Panc1 (cell line): ENCODE measurements around the gene DEPP1. TPM values are rescaled to one million over a fixed set of nuclear protein-coding genes. Genes with fewer than 3 reads are reported as not detected.

Experiments used
- ATAC-seq: fragments of 200-7000 bp; cut with Tn5 transposase; 2 replicates; pipeline ENCODE4 v1.9.1; 2020; ENCODE audit warnings: mild to moderate bottlenecking, moderate library complexity
- BruUV-seq: library from RNA; stranded (reverse); fragments of 400-500 nt; replicated peaks from 2 replicates; lab custom pipeline; 2021; lab: Mats Ljungman, UMichigan
- CTCF ChIA-PET: fragments of 300-600 bp; sonication (Branson Sonifier 250); formaldehyde crosslinking; loops from one replicate; lab custom pipeline; 2022; ENCODE audit warnings: antibody characterized with exemption; lab: Charles Lee
- POLR2A ChIA-PET: fragments of 300-600 bp; sonication (Branson Sonifier 250); formaldehyde crosslinking; loops from one replicate; lab custom pipeline; 2022; ENCODE audit warnings: antibody characterized with exemption; lab: Charles Lee
- DNase-seq: peaks from one replicate; pipeline ENCODE4 v3.0.0-alpha.2; 2010; ENCODE audit warnings: low read depth, low spot score
- H3K27ac ChIP-seq: 2 replicates; pipeline ENCODE4 v1.5.1; 2011; ENCODE audit warnings: mild to moderate bottlenecking, low read length, inconsistent platforms
- H3K27me3 ChIP-seq: fragments of 200-500 bp; sonication (Bioruptor generic); 2 replicates; pipeline ENCODE4 v1.6.0; 2014; ENCODE audit warnings: low read length, inconsistent platforms; ENCODE audit not compliant: control insufficient read depth, insufficient read depth
- H3K36me3 ChIP-seq: fragments of 200-500 bp; sonication (Bioruptor generic); 2 replicates; pipeline ENCODE4 v1.5.1; 2014; ENCODE audit warnings: inconsistent platforms, mild to moderate bottlenecking, low read length, moderate library complexity; ENCODE audit not compliant: control insufficient read depth, insufficient read depth
- H3K4me1 ChIP-seq: 2 replicates; pipeline ENCODE4 v1.5.1; 2011; ENCODE audit warnings: inconsistent platforms, mild to moderate bottlenecking, low read length, moderate library complexity; ENCODE audit not compliant: control insufficient read depth, insufficient read depth
- H3K4me3 ChIP-seq, 2 experiments: 2 replicates each; pipeline ENCODE4 v1.5.1; 2011 to 2012; ENCODE audit warnings: low read depth in 2 of 2, low read length in 2 of 2, mild to moderate bottlenecking in 2 of 2, inconsistent platforms in 1 of 2, moderate library complexity in 1 of 2
- H3K9me3 ChIP-seq: fragments of 200-500 bp; sonication (Bioruptor generic); 2 replicates; pipeline ENCODE4 v1.5.1; 2014; ENCODE audit warnings: low read depth, mild to moderate bottlenecking, inconsistent platforms, low read length, moderate library complexity; ENCODE audit not compliant: control insufficient read depth, insufficient read depth
- POLR2AphosphoS5 ChIP-seq: IDR thresholded peaks from 2 replicates; pipeline ENCODE4 v1.6.1; 2012; ENCODE audit warnings: mild to moderate bottlenecking, low read depth, low read length, moderate library complexity
- SIN3A ChIP-seq: IDR thresholded peaks from 2 replicates; pipeline ENCODE4 v1.6.1; 2012; ENCODE audit warnings: low read depth, mild to moderate bottlenecking, low read length, moderate library complexity, borderline replicate concordance; ENCODE audit not compliant: insufficient read depth
- TCF7L2 ChIP-seq: IDR thresholded peaks from 2 replicates; pipeline ENCODE4 v1.6.1; 2011; ENCODE audit warnings: mild to moderate bottlenecking, low read depth, low read length, inconsistent platforms
- in situ Hi-C: cut with HindIII; loops from 2 replicates; pipeline ENCODE4 v1.10.0; 2016; ENCODE audit warnings: low sequenced_read_pairs, low pct_unique_long_range_greater_than_20kb
- intact Hi-C: fragments of 100-400 bp; cut with micrococcal nuclease; formaldehyde crosslinking; loops from one replicate; pipeline ENCODE4 v1.10.0; 2022; ENCODE audit not compliant: unreplicated experiment
- total RNA-seq: library from RNA; stranded (reverse); gene quantifications from one replicate; pipeline ENCODE4 v1.2.1, GENCODE V29; 2021; ENCODE audit not compliant: unreplicated experiment
- TF ChIP-seq, protein P1 (sequence below): fragments of 450-650 bp; IDR thresholded peaks from 2 replicates; pipeline ENCODE4 v1.5.1; 2017; ENCODE audit warnings: mild to moderate bottlenecking
- TF ChIP-seq, protein P2 (sequence below), 2 experiments: IDR thresholded peaks; 2 replicates each; pipeline ENCODE4 v1.6.1; 2011 to 2012; ENCODE audit warnings: low read depth in 2 of 2, control low read depth in 1 of 2, low read length in 1 of 2, mild to moderate bottlenecking in 1 of 2, moderate library complexity in 1 of 2; ENCODE audit not compliant: insufficient read depth in 1 of 2

The DEPP1 gene
- total RNA-seq, 1 experiment from 2014 or later, result 16.6 TPM

DNA sequence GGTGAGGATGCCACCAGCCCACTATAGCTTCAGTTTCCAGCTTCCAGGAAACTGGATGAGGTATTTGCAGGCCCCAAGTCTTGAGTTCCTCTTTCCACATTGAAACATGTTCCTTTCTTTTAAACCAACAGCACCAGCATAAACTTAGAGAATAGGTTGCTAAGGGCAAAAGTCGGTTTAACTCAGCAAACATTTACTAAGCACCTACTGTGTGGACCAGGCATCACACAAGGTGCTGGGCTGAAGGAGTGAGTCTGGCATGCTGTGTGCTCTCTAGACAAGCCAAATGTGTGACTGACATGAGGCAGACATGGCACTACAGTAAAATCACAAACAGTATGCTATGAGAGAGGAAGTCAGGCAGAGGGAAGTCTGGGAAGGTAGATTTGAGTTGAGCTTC lies 30.0 kb downstream of the DEPP1 start:
- ATAC-seq (no peak), DNase-seq (no peak)
- CTCF ChIA-PET, result no interaction called here
- Histone ChIP-seq H3K9me3 (peaks cover 14% of the 10 kb centered on the region; the same call in 1 of the 2 replicates), H3K27me3 (no peaks in the 10 kb centered on the region), H3K4me1 (peaks cover 4% of the 10 kb centered on the region; the same call in 1 of the 2 replicates), H3K27ac (no peak overlapping the region), H3K36me3 (no peaks in the 10 kb centered on the region), H3K4me3 (no peak overlapping the region)
- in situ Hi-C loops, result no loop called here
- TF ChIP-seq SIN3A (no peak), POLR2AphosphoS5 (no peak), TCF7L2 (no peak)
- TF ChIP-seq, protein P1, sequence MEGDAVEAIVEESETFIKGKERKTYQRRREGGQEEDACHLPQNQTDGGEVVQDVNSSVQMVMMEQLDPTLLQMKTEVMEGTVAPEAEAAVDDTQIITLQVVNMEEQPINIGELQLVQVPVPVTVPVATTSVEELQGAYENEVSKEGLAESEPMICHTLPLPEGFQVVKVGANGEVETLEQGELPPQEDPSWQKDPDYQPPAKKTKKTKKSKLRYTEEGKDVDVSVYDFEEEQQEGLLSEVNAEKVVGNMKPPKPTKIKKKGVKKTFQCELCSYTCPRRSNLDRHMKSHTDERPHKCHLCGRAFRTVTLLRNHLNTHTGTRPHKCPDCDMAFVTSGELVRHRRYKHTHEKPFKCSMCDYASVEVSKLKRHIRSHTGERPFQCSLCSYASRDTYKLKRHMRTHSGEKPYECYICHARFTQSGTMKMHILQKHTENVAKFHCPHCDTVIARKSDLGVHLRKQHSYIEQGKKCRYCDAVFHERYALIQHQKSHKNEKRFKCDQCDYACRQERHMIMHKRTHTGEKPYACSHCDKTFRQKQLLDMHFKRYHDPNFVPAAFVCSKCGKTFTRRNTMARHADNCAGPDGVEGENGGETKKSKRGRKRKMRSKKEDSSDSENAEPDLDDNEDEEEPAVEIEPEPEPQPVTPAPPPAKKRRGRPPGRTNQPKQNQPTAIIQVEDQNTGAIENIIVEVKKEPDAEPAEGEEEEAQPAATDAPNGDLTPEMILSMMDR, result no peak
- TF ChIP-seq, protein P2, sequence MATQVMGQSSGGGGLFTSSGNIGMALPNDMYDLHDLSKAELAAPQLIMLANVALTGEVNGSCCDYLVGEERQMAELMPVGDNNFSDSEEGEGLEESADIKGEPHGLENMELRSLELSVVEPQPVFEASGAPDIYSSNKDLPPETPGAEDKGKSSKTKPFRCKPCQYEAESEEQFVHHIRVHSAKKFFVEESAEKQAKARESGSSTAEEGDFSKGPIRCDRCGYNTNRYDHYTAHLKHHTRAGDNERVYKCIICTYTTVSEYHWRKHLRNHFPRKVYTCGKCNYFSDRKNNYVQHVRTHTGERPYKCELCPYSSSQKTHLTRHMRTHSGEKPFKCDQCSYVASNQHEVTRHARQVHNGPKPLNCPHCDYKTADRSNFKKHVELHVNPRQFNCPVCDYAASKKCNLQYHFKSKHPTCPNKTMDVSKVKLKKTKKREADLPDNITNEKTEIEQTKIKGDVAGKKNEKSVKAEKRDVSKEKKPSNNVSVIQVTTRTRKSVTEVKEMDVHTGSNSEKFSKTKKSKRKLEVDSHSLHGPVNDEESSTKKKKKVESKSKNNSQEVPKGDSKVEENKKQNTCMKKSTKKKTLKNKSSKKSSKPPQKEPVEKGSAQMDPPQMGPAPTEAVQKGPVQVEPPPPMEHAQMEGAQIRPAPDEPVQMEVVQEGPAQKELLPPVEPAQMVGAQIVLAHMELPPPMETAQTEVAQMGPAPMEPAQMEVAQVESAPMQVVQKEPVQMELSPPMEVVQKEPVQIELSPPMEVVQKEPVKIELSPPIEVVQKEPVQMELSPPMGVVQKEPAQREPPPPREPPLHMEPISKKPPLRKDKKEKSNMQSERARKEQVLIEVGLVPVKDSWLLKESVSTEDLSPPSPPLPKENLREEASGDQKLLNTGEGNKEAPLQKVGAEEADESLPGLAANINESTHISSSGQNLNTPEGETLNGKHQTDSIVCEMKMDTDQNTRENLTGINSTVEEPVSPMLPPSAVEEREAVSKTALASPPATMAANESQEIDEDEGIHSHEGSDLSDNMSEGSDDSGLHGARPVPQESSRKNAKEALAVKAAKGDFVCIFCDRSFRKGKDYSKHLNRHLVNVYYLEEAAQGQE (IDR thresholded peaks at IDR 0.05; ENCODE audit: insufficient read depth in 1 of 2, low read depth in 2 of 2, low read length in 1 of 2), result no peak
- intact Hi-C loops, result no loop called here
- BruUV-seq, result no TSS peak
- POLR2A ChIA-PET, result no interaction called here

DNA sequence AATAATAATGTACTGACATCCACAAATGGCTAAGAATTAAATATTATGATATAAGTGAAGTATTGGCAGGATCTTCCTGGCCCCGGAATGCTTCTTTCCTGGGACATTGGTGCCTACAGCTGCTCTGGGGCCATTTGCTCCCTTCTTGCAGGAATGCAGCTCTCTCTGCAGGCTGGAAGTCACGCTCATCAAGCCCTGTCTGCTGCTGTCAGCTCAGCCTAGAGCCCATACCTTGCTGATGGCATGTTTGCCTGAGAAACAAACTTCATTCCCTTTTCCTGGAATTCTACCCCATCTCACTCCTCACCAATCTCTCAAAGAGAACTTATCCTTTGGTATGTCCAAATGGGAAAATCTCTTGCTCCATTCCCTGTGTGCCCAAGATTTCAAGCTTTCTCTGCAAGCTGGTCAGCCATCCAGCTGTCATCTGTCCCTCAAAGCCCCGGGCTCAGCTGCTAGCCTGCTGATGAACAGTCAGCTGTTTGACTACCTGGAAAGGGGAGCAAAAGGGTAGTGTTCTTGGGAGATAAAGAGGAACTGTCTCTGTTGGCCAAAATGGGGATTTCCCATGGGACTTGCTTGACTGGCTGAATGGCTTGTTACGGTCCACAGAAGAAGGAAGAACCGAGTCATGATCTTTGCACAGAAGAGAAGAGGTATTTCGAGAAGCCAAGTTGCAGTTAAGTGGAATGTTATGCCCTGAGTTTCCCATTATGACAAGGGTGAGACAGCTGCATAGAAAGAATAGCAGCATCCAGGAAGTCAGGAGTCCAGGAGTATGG lies 31.0 kb downstream of the DEPP1 start:
- Histone ChIP-seq H3K36me3 (no peaks in the 10 kb centered on the region), H3K27me3 (no peaks in the 10 kb centered on the region), H3K4me3 (no peak overlapping the region), H3K27ac (no peak overlapping the region), H3K4me1 (no peaks in the 10 kb centered on the region), H3K9me3 (peaks cover 14% of the 10 kb centered on the region; the same call in 1 of the 2 replicates)
- in situ Hi-C loops, result no loop called here
- TF ChIP-seq TCF7L2 (no peak), SIN3A (no peak), POLR2AphosphoS5 (no peak)
- TF ChIP-seq, protein P2 (IDR thresholded peaks at IDR 0.05; ENCODE audit: insufficient read depth in 1 of 2, low read depth in 2 of 2, low read length in 1 of 2), result no peak
- TF ChIP-seq, protein P1, result no peak
- POLR2A ChIA-PET, result interaction anchor here (0.9 kb wide), 1 partner anchor 17 kb away, joined by 3 read pairs; no protein-coding TSS in a partner anchor
- intact Hi-C loops, result no loop called here
- BruUV-seq, result no TSS peak
- CTCF ChIA-PET, result no interaction called here
- no peak for ATAC-seq
- no peak for DNase-seq
